ENCODE measurements around the gene METTL15.

Gene METTL15

DNA sequence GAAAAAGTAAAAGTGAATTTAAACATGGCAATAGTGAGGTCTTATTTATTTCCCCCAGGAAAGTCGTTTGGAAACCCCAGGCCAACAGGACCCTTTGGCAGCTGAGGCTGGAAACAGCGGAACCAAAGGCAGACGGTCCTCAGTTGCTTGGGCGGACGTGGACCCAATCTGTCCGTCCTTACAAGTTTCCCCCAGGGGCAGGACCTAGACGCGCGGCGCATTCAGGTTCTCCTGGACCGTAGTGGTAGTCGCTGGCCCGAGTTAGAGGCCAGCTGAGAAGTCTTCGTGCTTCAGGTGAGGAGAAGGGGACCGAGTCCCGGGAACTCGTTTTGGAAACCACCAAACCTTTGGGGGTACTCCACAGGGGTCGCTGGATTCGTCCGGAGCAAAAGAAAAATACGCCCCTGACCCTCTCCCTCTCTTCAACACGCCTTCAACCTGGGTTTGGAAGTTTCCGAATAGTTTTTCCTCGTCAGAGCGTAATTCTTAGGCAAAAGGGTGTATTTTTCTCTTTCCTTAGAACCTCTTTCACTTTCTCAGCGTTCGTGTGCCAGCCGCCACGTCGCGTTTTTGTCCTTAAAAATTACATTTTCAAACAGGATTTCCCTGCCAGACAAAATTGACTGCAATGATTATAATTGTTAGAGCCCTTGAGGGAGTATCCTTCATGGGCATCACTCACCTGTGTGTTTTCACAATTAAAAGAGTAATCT is 2.1 kb downstream of the METTL15 start:
- DNase-seq (ENCODE audit: low read depth in 2 of 2): peak; percentile 84 to 87
- TF ChIP-seq, protein P1, sequence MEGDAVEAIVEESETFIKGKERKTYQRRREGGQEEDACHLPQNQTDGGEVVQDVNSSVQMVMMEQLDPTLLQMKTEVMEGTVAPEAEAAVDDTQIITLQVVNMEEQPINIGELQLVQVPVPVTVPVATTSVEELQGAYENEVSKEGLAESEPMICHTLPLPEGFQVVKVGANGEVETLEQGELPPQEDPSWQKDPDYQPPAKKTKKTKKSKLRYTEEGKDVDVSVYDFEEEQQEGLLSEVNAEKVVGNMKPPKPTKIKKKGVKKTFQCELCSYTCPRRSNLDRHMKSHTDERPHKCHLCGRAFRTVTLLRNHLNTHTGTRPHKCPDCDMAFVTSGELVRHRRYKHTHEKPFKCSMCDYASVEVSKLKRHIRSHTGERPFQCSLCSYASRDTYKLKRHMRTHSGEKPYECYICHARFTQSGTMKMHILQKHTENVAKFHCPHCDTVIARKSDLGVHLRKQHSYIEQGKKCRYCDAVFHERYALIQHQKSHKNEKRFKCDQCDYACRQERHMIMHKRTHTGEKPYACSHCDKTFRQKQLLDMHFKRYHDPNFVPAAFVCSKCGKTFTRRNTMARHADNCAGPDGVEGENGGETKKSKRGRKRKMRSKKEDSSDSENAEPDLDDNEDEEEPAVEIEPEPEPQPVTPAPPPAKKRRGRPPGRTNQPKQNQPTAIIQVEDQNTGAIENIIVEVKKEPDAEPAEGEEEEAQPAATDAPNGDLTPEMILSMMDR (IDR thresholded peaks at IDR 0.05; ENCODE audit: low read depth, low read length): no peak
- H3K4me3 ChIP-seq (replicated peaks in 1 of 2; ENCODE audit: low read depth in 2 of 2, low read length in 2 of 2): peak overlapping the region; percentile 64 to 72

DNA sequence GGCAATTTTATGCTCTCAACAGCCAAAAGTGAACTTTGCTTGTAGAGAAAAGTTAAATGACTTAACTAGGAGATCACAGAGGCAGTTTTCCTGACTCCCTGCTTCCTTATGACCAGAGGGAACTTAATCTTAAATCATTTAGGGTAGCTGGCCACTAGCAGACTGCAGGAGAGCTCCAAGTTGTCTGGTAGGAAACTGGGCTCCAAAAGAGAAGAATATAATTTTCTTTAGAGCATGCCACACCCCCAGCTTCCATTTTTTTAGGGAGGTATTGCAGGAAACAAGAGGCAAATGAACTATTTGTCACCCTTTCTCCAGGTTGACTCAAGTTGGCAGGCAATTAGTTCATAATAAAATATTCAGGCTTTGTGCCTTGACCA is 2.6 kb downstream of the METTL15 start:
- DNase-seq (ENCODE audit: low read depth in 2 of 2): peak in 1 of 2 donors; percentile 36
- H3K4me3 ChIP-seq (replicated peaks in 1 of 2; ENCODE audit: low read depth in 2 of 2, low read length in 2 of 2): peak overlapping the region; percentile 64 to 72
- TF ChIP-seq, protein P1 (IDR thresholded peaks at IDR 0.05; ENCODE audit: low read depth, low read length): no peak

DNA sequence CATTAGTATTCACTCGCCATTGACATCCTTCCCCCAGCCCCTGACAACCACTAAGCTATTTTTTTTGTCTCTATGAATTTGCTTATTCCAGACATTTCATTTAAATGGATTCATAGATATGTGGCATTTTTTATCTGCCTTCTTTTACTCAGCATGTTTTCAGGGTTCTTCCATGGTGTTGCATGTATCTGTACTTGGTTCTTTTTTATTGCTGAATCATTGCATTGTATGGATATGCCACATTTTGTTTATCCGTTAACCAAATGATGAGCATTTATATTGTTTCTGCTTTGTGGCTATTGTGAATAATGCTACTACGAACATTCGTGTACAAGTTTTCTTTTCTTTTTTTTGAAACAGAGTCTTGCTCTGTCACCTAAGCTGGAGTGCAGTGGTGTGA is 5.9 kb downstream of the METTL15 start:
- TF ChIP-seq, protein P1 (IDR thresholded peaks at IDR 0.05; ENCODE audit: low read depth, low read length): no peak
- DNase-seq (ENCODE audit: low read depth in 2 of 2): no peak
- H3K4me3 ChIP-seq (replicated peaks in 1 of 2; ENCODE audit: low read depth in 2 of 2, low read length in 2 of 2): no peak overlapping the region

DNA sequence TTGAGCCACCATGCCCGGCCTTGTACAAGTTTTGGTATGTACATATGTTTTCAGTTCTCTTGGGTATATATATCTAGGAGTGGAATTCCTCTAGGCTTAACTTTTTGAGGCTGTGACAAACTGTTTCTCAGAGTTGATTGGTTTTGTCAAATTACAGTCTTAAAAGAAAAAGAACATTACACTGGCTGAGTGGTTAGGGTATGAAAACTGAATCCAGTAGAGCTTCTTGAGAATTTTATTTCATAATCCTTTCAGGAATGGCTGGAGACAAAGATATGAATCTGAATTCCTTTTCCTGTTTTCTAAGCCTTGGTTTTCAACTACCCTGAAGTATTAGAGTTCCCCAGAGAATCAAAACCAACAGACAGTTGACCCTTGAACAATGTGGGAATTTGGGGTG is 6.5 kb downstream of the METTL15 start:
- no peak overlapping the region for H3K4me3 ChIP-seq (replicated peaks in 1 of 2; ENCODE audit: low read depth in 2 of 2, low read length in 2 of 2)
- TF ChIP-seq, protein P1 (IDR thresholded peaks at IDR 0.05; ENCODE audit: low read depth, low read length): no peak
- no peak for DNase-seq (ENCODE audit: low read depth in 2 of 2)

DNA sequence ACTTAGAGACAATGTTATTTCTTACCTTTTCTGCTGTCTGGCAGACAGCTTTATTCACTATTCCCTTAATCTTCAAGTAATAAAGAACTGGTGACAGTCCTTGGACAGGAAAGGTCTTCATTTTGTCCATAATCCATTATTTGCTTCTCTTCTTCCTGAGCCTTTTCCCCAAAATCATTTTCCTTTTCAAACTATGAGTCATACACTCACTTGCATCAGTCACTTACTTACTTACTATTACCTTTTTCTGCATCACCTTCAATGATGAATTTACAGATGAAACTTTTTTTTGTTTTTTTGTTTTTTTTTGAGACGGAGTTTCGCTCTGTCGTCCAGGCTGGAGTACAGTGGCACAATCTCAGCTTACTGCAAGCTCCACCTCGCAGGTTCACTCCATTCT is 9.5 kb downstream of the METTL15 start:
- H3K4me3 ChIP-seq (replicated peaks in 1 of 2; ENCODE audit: low read depth in 2 of 2, low read length in 2 of 2): no peak overlapping the region
- no peak for DNase-seq (ENCODE audit: low read depth in 2 of 2)
- TF ChIP-seq, protein P1 (IDR thresholded peaks at IDR 0.05; ENCODE audit: low read depth, low read length): no peak

DNA sequence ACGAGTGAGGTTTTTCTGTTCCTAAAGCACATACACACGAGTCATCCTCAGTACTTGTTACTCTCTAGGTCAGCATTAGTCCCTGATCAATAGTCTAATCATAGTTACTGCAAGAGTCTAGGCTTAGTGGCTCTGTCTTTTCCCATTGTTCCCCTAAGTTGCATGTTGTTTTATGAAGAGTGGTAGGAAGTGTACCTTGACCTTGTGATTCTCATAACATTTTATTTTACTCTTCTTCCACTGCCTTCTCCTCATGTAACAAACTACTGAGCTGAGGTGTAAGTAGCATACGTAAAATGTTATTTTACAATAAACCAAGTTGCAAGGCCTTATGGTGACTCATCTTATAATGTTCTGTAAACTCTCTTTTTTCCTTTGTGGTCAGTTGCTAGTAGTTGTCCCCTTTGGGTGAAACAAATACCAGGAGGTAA is 15.0 kb downstream of the METTL15 start:
- DNase-seq (ENCODE audit: low read depth in 2 of 2): peak in 1 of 2 donors; percentile 65
- TF ChIP-seq, protein P1 (IDR thresholded peaks at IDR 0.05; ENCODE audit: low read depth, low read length): no peak
- no peak overlapping the region for H3K4me3 ChIP-seq (replicated peaks in 1 of 2; ENCODE audit: low read depth in 2 of 2, low read length in 2 of 2)

DNA sequence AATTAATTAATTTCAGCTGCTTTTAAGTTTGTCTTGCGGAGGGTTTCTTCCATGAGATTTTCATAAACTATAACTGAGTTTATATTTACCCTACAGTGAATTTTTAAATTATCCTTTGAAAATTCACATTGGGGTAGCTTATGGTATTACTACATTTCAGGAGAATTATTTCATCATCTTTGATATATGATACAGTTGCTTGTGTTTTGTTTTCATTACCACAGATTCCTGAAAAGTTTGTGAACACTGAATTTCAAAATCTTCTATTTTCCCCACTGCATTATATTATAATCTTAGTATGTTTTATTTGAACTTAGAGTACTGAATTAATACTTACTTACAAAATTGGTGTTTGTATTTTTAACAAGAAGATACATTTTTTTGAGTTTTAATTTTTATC is 24.4 kb downstream of the METTL15 start:
- peak in 1 of 2 donors; percentile 38 for DNase-seq (ENCODE audit: low read depth in 2 of 2)
- TF ChIP-seq, protein P1 (IDR thresholded peaks at IDR 0.05; ENCODE audit: low read depth, low read length): no peak
- H3K4me3 ChIP-seq (replicated peaks in 1 of 2; ENCODE audit: low read depth in 2 of 2, low read length in 2 of 2): no peak overlapping the region
